Fibroblast of lung (primary cell): ENCODE data around the gene FAM221B.

Experiments
- EZH2 ChIP-seq: IDR thresholded peaks from 2 replicates; pipeline ENCODE4 v1.5.1; 2012; ENCODE audit warnings: low read length, control low read depth, mild to moderate bottlenecking; ENCODE audit errors: missing control alignments
- TF ChIP-seq, protein P1 (sequence below), 2 donors: IDR thresholded peaks in 1 of 2; conservative IDR thresholded peaks in 1 of 2; 1 replicate in 1 of 2; 2 replicates in 1 of 2; pipeline ENCODE4 v1.5.1; 2011 to 2012; ENCODE audit warnings: low read length in 2 of 2, control low read depth in 1 of 2, inconsistent platforms in 1 of 2, low read depth in 1 of 2, mild to moderate bottlenecking in 1 of 2

DNA sequence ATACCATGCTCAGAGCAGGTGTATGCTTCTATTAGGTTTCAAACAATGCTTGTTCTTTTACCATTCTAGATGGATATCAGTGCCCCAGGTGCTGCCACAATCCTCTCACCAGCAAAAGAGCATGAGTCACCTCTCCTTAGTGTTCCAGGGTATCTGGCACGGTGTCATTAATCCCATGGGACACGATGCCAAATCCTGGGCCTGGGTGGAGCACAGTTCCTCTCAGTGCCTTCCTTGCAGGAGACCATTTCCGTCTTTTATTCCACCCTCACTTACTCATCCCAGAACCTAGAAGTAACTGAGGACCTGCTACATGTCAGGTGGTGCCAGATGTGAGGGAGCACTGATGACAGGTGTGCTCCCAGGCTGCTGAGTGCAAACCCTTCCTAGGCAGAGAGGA lies 43.0 kb upstream of the FAM221B start:
- TF ChIP-seq, protein P1, sequence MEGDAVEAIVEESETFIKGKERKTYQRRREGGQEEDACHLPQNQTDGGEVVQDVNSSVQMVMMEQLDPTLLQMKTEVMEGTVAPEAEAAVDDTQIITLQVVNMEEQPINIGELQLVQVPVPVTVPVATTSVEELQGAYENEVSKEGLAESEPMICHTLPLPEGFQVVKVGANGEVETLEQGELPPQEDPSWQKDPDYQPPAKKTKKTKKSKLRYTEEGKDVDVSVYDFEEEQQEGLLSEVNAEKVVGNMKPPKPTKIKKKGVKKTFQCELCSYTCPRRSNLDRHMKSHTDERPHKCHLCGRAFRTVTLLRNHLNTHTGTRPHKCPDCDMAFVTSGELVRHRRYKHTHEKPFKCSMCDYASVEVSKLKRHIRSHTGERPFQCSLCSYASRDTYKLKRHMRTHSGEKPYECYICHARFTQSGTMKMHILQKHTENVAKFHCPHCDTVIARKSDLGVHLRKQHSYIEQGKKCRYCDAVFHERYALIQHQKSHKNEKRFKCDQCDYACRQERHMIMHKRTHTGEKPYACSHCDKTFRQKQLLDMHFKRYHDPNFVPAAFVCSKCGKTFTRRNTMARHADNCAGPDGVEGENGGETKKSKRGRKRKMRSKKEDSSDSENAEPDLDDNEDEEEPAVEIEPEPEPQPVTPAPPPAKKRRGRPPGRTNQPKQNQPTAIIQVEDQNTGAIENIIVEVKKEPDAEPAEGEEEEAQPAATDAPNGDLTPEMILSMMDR (conservative IDR thresholded peaks at IDR 0.05 in 1 of 2, IDR thresholded peaks at IDR 0.05 in 1 of 2; ENCODE audit: low read depth in 1 of 2, low read length in 2 of 2): no peak
- TF ChIP-seq EZH2: no peak
